Measurements from ENCODE around the gene MS4A18.
"Not testable (repeated sequence)": the region's sequence is repeated elsewhere in the genome, so short reads cannot be mapped to it uniquely, and the experiment has no call there.

The MS4A18 gene

DNA sequence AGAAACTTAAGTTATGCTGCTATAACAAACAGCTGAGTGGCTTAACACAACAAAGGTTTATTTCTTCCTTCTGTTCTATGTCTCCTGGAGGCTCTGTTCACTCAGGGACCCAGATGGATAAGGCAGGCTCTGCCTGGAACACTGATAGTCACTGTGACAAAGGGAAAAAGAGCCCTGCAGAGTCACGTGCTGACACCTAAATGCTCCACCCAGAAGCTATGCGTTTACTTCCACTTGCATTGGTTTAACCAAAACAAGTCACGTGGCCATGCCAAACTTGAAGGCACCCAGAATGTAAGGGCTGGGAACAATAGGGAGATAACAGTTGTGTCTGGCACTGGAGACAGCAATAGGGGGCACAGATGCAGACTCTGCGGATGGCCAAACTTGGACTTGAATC lies 28.8 kb downstream of the MS4A18 start:
- no peak for DNase-seq (ENCODE audit: low read depth, low spot score)
- CTCF ChIA-PET, result no interaction called here
- TF ChIP-seq CTCF (IDR thresholded peaks at IDR 0.05; ENCODE audit: insufficient read depth, low read length, missing control alignments), result no peak
- no peak overlapping the region for H3K4me3 ChIP-seq (ENCODE audit: low read depth, low read length)
- POLR2A ChIA-PET, result no interaction called here

DNA sequence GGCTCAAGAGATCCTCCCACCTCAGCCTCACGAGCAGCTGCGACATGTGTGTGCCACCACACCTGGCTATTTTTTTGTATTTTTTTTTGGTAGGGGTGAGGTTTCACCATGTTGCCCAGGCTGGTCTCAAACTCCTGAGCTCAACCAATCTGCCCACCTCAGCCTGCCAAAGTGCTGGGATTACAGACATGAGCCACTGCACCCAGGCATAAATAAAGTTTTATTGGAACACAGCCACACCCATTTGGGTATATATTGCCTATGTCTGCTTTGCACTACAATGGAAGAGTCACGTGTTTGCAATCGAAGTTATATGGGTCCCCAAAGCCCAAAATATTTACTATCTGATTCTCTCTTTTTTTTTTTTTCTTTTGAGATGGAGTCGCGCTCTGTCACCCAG lies 30.4 kb downstream of the MS4A18 start:
- no peak for DNase-seq (ENCODE audit: low read depth, low spot score)
- ChIA-PET POLR2A (no interaction called here), CTCF (no interaction called here)
- TF ChIP-seq CTCF (IDR thresholded peaks at IDR 0.05; ENCODE audit: insufficient read depth, low read length, missing control alignments), result no peak
- H3K4me3 ChIP-seq (ENCODE audit: low read depth, low read length), result no peak overlapping the region

GRCh38 chr11:60756307-60757032 lies 31.9 kb downstream of the MS4A18 start, which contains the start of gene MS4A15:
Gene MS4A15, plus strand, starts transcription at chr11:60756867. Its CDS starts 6,867 bp downstream, at chr11:60763734.
- CTCF ChIA-PET, result no interaction called here
- no peak within 1 kb of the TSS for H3K4me3 ChIP-seq (ENCODE audit: low read depth, low read length)
- POLR2A ChIA-PET, result no interaction called here
- no peak for DNase-seq (ENCODE audit: low read depth, low spot score)
- TF ChIP-seq CTCF (IDR thresholded peaks at IDR 0.05; ENCODE audit: insufficient read depth, low read length, missing control alignments), result no peak

- POLR2A ChIA-PET, result no interaction called here
Observed at GRCh38 chr11:60757231-60757800, 32.8 kb downstream of the MS4A18 start.

GRCh38 chr11:60758671-60759070 lies 34.2 kb downstream of the MS4A18 start:
- POLR2A ChIA-PET; H3K4me3 ChIP-seq (ENCODE audit: low read depth, low read length); CTCF ChIA-PET; DNase-seq (ENCODE audit: low read depth, low spot score): not testable (repeated sequence)

More at GRCh38 chr11:60757231-60757800, 32.8 kb downstream of the MS4A18 start:
- no peak for DNase-seq (ENCODE audit: low read depth, low spot score)
- no peak overlapping the region for H3K4me3 ChIP-seq (ENCODE audit: low read depth, low read length)
- no peak for TF ChIP-seq CTCF (IDR thresholded peaks at IDR 0.05; ENCODE audit: insufficient read depth, low read length, missing control alignments)
- CTCF ChIA-PET, result no interaction called here

- CTCF ChIA-PET, result interaction anchor here (1.5 kb wide), 1 partner anchor 15 kb away, joined by 4 read pairs; no protein-coding TSS in a partner anchor
- DNase-seq (ENCODE audit: low read depth, low spot score); H3K4me3 ChIP-seq (ENCODE audit: low read depth, low read length); POLR2A ChIA-PET: not testable (repeated sequence)
Observed at GRCh38 chr11:60759438-60760225, 35.1 kb downstream of the MS4A18 start.

DNA sequence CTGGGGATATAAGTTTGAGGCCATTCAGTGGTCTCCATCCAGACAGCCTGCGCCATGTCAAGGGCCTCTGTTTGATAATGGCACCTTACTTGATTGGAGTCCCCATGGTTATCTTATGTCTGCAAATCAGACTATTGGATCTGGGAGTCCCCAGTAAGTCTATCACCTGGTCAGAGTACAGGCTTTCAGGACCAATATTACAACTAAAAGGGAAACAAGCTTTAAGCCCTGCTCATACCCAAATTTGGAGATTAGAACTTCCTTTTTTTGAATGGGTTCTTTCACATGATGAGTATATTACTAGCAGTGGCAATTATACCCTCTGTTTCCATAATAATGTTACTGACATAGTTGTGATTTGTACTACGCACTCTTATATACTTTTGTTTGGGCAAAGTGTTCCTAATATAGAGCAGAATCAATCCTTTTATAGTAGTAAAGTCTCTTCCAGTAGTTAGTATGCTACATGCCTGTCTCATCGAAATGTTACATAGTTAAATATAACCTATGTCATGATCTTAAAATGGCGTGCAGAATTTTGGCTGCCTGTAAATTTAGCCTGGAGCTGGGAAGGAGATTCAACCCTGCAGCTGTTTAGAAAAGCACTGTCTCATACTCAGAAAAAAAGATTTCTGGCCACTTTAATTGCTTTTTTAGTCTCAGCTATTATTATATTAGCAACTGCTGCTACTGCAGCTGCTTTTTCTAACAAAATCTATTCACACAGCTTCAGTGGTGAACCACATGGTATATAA lies 37.1 kb downstream of the MS4A18 start:
- DNase-seq (ENCODE audit: low read depth, low spot score), result no peak
- CTCF ChIA-PET, result interaction anchor here (6.0 kb wide), 1 partner anchor 15 kb away, joined by 101 read pairs; no protein-coding TSS in a partner anchor
- H3K4me3 ChIP-seq (ENCODE audit: low read depth, low read length), result no peak overlapping the region
- POLR2A ChIA-PET, result no interaction called here
- TF ChIP-seq CTCF (IDR thresholded peaks at IDR 0.05; ENCODE audit: insufficient read depth, low read length, missing control alignments), result no peak

Measured in AG04449 (cell line).